Astrocyte of the cerebellum (primary cell): ENCODE data around the gene CCDC117.

Source experiments
- DNase-seq: peaks from one replicate; pipeline ENCODE4 v3.0.0-alpha.2; 2011; ENCODE audit warnings: low read depth
- H3K4me3 ChIP-seq: 2 replicates; pipeline ENCODE4 v1.5.1; 2011; ENCODE audit warnings: mild to moderate bottlenecking, low read depth, low read length, moderate library complexity
- in situ Hi-C: cut with HindIII; loops from 2 replicates; pipeline ENCODE4 v1.10.0; 2017; ENCODE audit warnings: low sequenced_read_pairs
- TF ChIP-seq, protein P1 (sequence below): IDR thresholded peaks from 2 replicates; pipeline ENCODE4 v1.5.1; 2012; ENCODE audit warnings: low read length, low read depth, moderate library complexity, mild to moderate bottlenecking; ENCODE audit errors: missing control alignments

Gene CCDC117

DNA sequence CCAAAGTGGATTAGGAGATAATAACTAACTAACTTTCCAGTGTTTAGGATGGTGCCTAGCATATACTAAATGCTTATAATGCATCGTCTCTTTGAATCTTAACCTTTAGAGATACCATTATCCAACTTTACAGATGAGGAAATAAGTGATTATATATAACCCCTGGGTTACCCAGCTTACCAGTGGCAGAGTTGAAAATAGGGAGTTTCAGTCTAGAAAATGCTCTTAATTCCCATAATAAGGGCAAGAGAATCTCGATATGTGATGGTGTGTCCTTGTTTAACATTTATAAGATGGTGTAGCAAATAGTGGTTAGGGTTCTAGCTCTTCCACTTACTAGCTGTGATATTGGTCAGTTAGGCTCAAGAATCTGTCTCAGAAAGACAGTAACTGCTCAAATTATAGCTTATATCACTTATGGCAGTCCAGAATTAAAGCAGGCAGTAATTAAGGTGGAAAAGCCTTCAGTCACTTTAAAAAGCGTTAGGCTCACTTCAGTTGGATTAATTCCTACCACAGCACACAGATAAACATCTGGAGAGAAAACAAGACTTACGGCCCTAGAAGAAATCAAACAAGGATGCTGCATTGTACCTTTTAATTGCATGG is 21.6 kb downstream of the CCDC117 start:
- no peak for DNase-seq
- H3K4me3 ChIP-seq: no peak overlapping the region
- TF ChIP-seq, protein P1, sequence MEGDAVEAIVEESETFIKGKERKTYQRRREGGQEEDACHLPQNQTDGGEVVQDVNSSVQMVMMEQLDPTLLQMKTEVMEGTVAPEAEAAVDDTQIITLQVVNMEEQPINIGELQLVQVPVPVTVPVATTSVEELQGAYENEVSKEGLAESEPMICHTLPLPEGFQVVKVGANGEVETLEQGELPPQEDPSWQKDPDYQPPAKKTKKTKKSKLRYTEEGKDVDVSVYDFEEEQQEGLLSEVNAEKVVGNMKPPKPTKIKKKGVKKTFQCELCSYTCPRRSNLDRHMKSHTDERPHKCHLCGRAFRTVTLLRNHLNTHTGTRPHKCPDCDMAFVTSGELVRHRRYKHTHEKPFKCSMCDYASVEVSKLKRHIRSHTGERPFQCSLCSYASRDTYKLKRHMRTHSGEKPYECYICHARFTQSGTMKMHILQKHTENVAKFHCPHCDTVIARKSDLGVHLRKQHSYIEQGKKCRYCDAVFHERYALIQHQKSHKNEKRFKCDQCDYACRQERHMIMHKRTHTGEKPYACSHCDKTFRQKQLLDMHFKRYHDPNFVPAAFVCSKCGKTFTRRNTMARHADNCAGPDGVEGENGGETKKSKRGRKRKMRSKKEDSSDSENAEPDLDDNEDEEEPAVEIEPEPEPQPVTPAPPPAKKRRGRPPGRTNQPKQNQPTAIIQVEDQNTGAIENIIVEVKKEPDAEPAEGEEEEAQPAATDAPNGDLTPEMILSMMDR: no peak
- in situ Hi-C loops: no loop called here

DNA sequence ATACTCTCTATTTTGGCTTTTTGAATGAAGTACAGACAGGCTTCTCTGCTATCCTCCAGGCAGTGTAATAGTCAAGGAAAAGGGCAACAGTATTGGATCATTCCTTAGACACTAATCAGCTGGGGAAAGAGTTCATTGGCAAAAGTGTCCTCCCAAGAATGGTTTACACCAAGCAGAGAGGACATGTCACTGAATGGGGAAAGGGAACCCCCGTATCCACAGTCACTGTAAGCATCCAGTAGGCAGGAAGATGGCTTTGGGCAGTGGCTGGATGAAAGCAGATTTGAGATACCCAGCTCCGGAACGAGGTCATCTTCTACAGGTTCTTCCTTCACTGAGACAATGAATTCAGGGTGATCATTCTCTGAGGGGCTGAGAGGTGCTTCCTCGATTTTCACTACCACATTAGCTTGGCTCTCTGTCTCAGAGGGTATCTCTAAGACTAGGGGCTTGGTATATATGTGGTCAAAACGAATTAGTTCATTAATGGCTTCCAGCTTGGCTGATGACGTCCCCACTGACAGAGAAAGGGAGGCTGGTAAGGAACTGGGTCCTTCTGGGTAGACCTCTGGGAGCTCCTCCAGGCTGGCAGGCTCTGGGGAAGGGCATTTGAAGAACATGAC is 22.7 kb downstream of the CCDC117 start:
- no peak for DNase-seq
- H3K4me3 ChIP-seq: no peak overlapping the region
- in situ Hi-C loops: no loop called here
- TF ChIP-seq, protein P1: no peak

DNA sequence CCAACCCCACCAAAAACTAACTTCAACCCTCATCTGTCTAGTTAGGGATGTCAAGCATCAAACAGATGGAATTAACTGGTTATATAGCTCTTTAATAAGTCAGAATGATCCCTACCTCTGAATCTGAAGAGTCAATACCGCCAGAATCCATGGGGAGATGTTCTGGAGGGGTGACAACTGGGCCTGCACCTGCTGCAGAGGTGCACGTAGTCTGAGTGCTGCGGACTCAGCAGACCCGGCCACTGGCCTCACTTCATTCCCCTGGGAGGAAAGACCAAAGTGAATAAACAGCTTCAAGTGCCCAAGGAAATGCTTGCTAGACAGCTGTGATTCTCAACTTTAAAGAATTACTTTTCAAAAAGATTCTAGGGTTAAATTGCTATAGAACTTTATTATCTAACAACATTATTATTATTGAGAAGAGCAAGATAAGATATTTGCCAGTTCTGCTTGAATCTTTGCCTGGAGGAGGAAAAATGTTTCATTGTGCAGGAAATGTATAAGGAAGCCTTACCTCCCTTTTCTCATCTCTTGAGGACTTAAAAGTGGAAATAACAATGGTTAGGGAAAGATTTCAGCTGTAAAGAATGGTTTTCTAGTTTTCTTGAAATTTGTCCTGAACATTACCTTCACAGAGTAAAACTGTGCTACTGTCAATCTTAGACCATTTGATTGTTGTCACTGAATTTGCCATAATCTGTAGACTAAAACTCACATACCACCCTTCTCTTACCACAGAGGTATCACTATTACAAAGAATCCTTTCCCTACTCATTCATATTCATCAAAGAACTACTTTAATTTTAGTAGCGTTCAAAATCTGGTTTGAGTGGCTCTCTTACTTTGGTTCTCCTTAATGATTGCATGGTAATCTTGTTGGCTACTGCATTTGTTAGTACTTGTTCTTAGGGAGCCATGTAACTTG is 23.7 kb downstream of the CCDC117 start:
- TF ChIP-seq, protein P1: no peak
- H3K4me3 ChIP-seq: no peak overlapping the region
- in situ Hi-C loops: no loop called here
- no peak for DNase-seq

DNA sequence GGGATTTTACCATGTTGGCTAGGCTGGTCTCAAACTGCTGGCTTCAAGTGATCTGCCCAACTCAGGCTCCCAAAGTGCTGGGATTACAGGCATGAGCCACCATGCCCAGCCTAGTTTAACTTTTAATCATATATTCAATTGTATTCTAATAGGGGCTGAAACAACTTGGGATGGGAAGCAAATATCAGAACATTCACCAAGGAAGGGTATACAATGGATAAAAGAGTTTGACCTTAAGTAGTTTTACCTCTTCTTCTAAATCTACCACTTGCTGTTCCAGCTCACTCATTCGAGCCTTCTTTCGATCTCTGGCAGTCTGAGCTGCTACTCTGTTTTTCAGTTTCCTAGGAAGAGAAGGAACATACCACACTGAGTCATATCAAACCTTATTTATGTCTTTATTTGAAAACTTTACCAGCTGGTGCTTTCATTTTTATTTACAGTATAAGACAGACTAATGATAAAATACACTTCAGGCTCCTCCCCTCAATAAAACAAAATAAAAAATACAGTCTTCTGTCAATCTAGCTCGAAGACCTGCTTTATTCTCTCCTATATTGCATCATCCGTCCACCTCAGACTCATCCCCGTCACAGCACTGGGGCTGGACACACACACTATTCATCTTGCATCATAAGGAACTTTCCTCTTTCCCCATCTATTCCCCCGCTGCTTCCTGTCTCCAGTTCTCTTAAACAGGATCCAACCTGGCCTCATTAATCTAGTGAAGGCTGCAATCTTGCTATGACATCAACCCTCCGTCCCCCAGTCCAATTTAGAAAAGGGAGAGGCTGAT is 26.5 kb downstream of the CCDC117 start:
- peak; percentile 59 for DNase-seq
- TF ChIP-seq, protein P1: no peak
- in situ Hi-C loops: no loop called here
- peak overlapping the region; percentile 61 for H3K4me3 ChIP-seq

DNA sequence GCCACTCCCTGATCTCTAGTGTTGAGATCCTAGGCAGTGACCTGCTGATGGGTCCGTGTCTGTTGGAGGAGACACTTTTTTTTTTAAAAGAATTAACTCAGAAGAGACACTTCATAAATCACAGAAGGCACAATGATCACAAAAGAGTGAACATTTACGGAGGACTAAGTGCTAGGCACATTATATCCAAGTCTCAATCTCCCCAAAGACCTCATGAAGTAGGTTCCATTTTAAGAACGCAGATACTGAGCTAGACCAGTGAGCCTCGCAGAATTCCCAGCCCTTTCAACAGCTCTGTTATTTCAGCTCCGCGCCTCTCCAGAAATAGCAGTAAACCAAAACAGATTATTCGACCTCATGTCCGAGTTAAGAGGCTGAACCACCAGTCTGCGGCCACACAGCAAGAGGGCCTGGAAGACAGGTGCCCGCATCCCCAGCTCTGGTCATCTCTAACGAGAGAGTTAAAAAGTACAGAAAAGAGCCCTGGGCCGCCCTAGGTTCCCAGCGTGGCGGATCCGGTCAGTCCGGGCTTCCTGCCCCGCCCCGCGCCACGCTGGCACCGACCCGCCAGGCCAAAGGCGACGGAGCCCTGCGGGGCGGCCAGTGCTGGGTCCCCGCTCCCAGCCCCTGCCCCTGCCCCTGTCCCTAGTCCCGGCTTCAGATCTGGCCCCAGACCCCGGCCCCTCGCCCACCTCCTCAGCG is 27.3 kb downstream of the CCDC117 start:
- peak; percentile 27 for DNase-seq
- peak overlapping the region; percentile 61 for H3K4me3 ChIP-seq
- TF ChIP-seq, protein P1: no peak
- in situ Hi-C loops: no loop called here
